Hepatocyte (in vitro differentiated cells): Measurements from ENCODE around the gene SIDT2. TPM values are rescaled to one million over a fixed set of nuclear protein-coding genes. Genes with fewer than 3 reads are reported as not detected.

Experiments used
- DNase-seq: peaks from one replicate; pipeline ENCODE4 v3.0.0-alpha.2; 2016; ENCODE audit warnings: low spot score
- H2AFZ ChIP-seq: fragments of 200-600 bp; sonication (generic); 2 replicates; pipeline ENCODE4 v1.6.0; 2016; ENCODE audit warnings: antibody characterized with exemption, mild to moderate bottlenecking
- H3K27ac ChIP-seq: fragments of 200-600 bp; sonication (generic); 2 replicates; pipeline ENCODE4 v1.5.1; 2016; ENCODE audit warnings: mild to moderate bottlenecking
- H3K27me3 ChIP-seq: fragments of 200-600 bp; sonication (generic); 2 replicates; pipeline ENCODE4 v1.6.1; 2016
- H3K36me3 ChIP-seq: fragments of 200-600 bp; sonication (generic); replicated peaks from 2 replicates; pipeline ENCODE4 v1.5.1; 2016; ENCODE audit warnings: low read depth; ENCODE audit not compliant: insufficient read depth
- H3K4me1 ChIP-seq: fragments of 200-600 bp; sonication (generic); 2 replicates; pipeline ENCODE4 v1.5.1; 2016; ENCODE audit warnings: mild to moderate bottlenecking, moderate library complexity; ENCODE audit not compliant: insufficient read depth
- H3K4me2 ChIP-seq: fragments of 200-600 bp; sonication (generic); 2 replicates; pipeline ENCODE4 v1.6.0; 2016
- H3K4me3 ChIP-seq: fragments of 200-600 bp; sonication (generic); 2 replicates; pipeline ENCODE4 v1.5.1; 2016; ENCODE audit warnings: mild to moderate bottlenecking
- H3K79me2 ChIP-seq: fragments of 200-600 bp; sonication (generic); 2 replicates; pipeline ENCODE4 v1.6.0; 2017; ENCODE audit warnings: mild to moderate bottlenecking
- H3K9me2 ChIP-seq: fragments of 200-600 bp; sonication (generic); replicated peaks from 2 replicates; pipeline ENCODE4 v1.6.0; 2017; ENCODE audit warnings: mild to moderate bottlenecking; ENCODE audit not compliant: insufficient read depth
- H3K9me3 ChIP-seq: fragments of 200-600 bp; sonication (generic); 2 replicates; pipeline ENCODE4 v1.5.1; 2016; ENCODE audit warnings: low read depth, mild to moderate bottlenecking
- H4K20me1 ChIP-seq: fragments of 200-600 bp; sonication (generic); 2 replicates; pipeline ENCODE4 v1.6.0; 2016; ENCODE audit warnings: mild to moderate bottlenecking; ENCODE audit not compliant: insufficient read depth, poor library complexity, severe bottlenecking
- CTCF ChIP-seq: fragments of 200-600 bp; sonication (generic); IDR thresholded peaks from 2 replicates; pipeline ENCODE4 v1.5.1; 2016; ENCODE audit warnings: antibody characterized with exemption, mild to moderate bottlenecking; ENCODE audit not compliant: poor library complexity
- EZH2 ChIP-seq: fragments of 200-600 bp; sonication (generic); IDR thresholded peaks from 2 replicates; pipeline ENCODE4 v1.6.1; 2016; ENCODE audit warnings: antibody characterized with exemption, mild to moderate bottlenecking, borderline replicate concordance
- EZH2phosphoT487 ChIP-seq: fragments of 200-600 bp; sonication (generic); IDR thresholded peaks from one replicate; pipeline ENCODE4 v1.6.1; 2018; ENCODE audit warnings: antibody characterized with exemption, mild to moderate bottlenecking, low read depth, moderate library complexity; ENCODE audit not compliant: unreplicated experiment, severe bottlenecking
- WGBS: methylation state at CpG from one replicate; pipeline ENCODE4 v1.1.6; 2016; ENCODE audit warnings: low lambda C conversion rate; ENCODE audit errors: missing lambda C conversion rate; 5-methylcytosine and 5-hydroxymethylcytosine counted together
- polyA plus RNA-seq: library from polyadenylated mRNA; unstranded; fragments of >200 nt; fragmentation: Nextera tagmentation; extraction: Ambion mirVana; gene quantifications from 2 replicates; pipeline ENCODE4 v1.2.1, GENCODE V29; 2016
- total RNA-seq: library from RNA; depleted of rRNA; stranded (reverse); fragments of >200 nt; gene quantifications from 2 replicates; pipeline ENCODE4 v1.2.3, GENCODE V29; 2014

SIDT2 gene
- total and polyA plus RNA-seq, 2 experiments from 2014 or later: 16.7 to 27.1 TPM

GRCh38 chr11:117187007-117187406, 8.5 kb downstream of the SIDT2 start:
- no peak for DNase-seq

GRCh38 chr11:117187428-117187798, 8.9 kb downstream of the SIDT2 start:
- Histone ChIP-seq H3K79me2 (no peaks in the 10 kb centered on the region), H3K4me3 (no peak overlapping the region), H3K9me3 (no peaks in the 10 kb centered on the region), H3K27me3 (no peaks in the 10 kb centered on the region), H3K9me2 (no peaks in the 10 kb centered on the region), H3K4me1 (no peaks in the 10 kb centered on the region), H4K20me1 (no peaks in the 10 kb centered on the region), H3K4me2 (no peak overlapping the region), H2AFZ (no peak overlapping the region), H3K27ac (no peak overlapping the region), H3K36me3 (no peaks in the 10 kb centered on the region)
- 93% methylated on average over 13 of the region's 13 CpGs for WGBS
- no peak for TF ChIP-seq EZH2phosphoT487
- TF ChIP-seq CTCF: no peak
- no peak for TF ChIP-seq EZH2
- no peak for DNase-seq

More at GRCh38 chr11:117187007-117187406, 8.5 kb downstream of the SIDT2 start:
- H3K9me2 ChIP-seq: no peaks in the 10 kb centered on the region
- H3K4me3 ChIP-seq: no peak overlapping the region
- no peak overlapping the region for H3K4me2 ChIP-seq
- H3K36me3 ChIP-seq: no peaks in the 10 kb centered on the region
- no peaks in the 10 kb centered on the region for H3K9me3 ChIP-seq
- WGBS: 72% methylated on average over 5 of the region's 6 CpGs
- TF ChIP-seq EZH2 (no peak), EZH2phosphoT487 (no peak), CTCF (no peak)
- no peaks in the 10 kb centered on the region for H4K20me1 ChIP-seq
- H3K4me1 ChIP-seq: no peaks in the 10 kb centered on the region
- no peak overlapping the region for H3K27ac ChIP-seq
- no peak overlapping the region for H2AFZ ChIP-seq
- no peaks in the 10 kb centered on the region for H3K79me2 ChIP-seq
- H3K27me3 ChIP-seq: no peaks in the 10 kb centered on the region

GRCh38 chr11:117187799-117188481, 9.4 kb downstream of the SIDT2 start:
- WGBS: 94% methylated on average over 16 of the region's 16 CpGs

More at GRCh38 chr11:117187799-117188481, 9.4 kb downstream of the SIDT2 start:
- no peak overlapping the region for H3K4me3 ChIP-seq
- no peak overlapping the region for H2AFZ ChIP-seq
- H3K9me3 ChIP-seq: no peaks in the 10 kb centered on the region
- no peaks in the 10 kb centered on the region for H3K4me1 ChIP-seq
- no peaks in the 10 kb centered on the region for H3K9me2 ChIP-seq
- H3K27me3 ChIP-seq: no peaks in the 10 kb centered on the region
- TF ChIP-seq CTCF (no peak), EZH2 (no peak), EZH2phosphoT487 (no peak)
- H4K20me1 ChIP-seq: no peaks in the 10 kb centered on the region
- H3K27ac ChIP-seq: no peak overlapping the region
- DNase-seq: no peak
- no peaks in the 10 kb centered on the region for H3K79me2 ChIP-seq
- no peak overlapping the region for H3K4me2 ChIP-seq
- H3K36me3 ChIP-seq: no peaks in the 10 kb centered on the region
